HG03196 (cell line): Measurements from ENCODE around the gene TEF.

Experiments
- ATAC-seq: cut with Tn5 transposase; IDR thresholded peaks from one replicate; pipeline ENCODE4 v1.9.1; 2021; ENCODE audit not compliant: unreplicated experiment

TEF gene

GRCh38 chr22:41353862-41354575, 27.7 kb upstream of the TEF start:
- no peak for ATAC-seq

DNA sequence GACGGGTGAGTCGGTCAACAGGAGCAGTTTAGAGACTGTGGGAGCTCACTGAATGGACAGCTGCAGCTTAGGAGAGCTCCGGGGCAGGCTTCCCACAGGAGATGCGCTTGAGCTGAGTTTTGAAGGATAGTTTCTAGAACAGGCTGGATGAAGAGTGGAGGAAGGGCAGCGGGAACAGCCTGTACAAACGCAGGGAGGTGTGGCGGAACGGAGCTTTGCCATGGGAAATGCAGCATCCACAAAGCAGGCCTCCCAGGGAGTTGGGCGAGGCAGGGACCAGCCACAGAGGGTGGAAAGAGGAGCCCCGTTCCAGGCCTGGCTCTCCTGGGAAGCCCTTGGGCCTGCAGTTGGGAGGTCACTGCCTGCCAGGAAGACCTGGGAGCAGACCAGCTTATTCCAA, 26.8 kb upstream of the TEF start:
- no peak for ATAC-seq

- ATAC-seq, result no peak
Measured at GRCh38 chr22:41355895-41356294, 25.8 kb upstream of the TEF start.

- ATAC-seq, result no peak
Measured at GRCh38 chr22:41356430-41357028, 25.2 kb upstream of the TEF start.

GRCh38 chr22:41357191-41357590, 24.6 kb upstream of the TEF start:
- ATAC-seq, result no peak

- ATAC-seq, result no peak
Measured at GRCh38 chr22:41358927-41359326, 22.8 kb upstream of the TEF start.

DNA sequence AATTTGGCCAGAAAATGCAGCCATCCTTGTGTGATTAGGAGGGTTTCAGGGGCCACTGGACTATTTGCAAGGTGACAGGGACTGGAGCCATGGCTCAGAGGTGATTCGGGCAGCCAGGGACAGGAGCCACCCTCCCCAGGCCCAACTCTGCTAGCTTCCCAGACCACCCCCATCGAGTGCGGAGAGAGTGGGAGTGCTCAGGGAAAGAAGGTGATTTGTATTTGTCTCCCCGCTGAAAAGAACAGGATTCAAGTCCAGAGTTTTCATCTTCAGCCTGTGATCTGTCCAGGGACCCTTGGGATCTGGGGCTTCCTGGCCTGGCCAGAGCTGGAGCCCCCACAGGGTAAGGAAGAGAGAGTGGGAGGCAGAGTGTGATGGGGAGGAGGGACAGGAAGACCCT, 22.4 kb upstream of the TEF start:
- no peak for ATAC-seq

DNA sequence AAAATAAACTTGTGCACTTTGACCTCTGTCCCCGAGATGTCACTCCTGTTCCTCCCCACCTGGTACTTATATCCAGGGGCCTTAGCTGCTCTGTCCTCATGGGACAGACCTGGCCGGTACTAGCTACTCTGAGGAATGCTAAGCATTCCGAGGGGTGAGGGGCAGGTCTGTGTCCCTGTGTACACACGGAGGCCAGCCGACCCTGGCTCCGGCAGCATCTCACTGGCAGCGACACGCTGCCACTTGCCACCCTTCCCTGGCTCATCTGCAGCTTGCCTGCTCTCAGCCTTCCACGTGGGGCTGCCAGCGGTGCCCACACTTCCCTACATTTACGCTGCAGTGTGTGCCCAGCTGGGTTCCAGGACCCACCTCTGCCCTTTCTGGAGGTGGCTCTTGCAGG, 21.6 kb upstream of the TEF start:
- ATAC-seq, result no peak

GRCh38 chr22:41361716-41362310, 19.9 kb upstream of the TEF start:
- ATAC-seq, result no peak

- ATAC-seq, result no peak
Measured at GRCh38 chr22:41362615-41363014, 19.1 kb upstream of the TEF start.

DNA sequence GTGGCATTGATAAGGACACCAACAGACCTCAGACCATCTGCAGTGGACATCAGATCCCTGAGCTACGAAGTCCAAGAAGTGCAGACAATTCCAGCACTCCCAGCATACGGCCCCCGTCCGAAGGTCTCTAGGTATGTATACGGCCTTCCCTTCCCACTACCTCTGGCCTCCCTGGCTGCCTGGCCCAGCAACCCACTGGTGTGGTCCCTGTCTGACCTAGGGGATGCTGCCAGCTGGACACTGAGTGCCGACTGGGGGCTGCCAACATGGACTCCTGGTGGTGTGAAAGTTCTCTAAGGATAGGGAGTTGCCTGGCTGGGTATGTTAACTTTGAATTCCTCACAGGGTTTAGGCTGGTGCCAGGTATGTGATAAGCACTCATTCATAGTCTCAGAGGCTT, 17.5 kb upstream of the TEF start:
- no peak for ATAC-seq

DNA sequence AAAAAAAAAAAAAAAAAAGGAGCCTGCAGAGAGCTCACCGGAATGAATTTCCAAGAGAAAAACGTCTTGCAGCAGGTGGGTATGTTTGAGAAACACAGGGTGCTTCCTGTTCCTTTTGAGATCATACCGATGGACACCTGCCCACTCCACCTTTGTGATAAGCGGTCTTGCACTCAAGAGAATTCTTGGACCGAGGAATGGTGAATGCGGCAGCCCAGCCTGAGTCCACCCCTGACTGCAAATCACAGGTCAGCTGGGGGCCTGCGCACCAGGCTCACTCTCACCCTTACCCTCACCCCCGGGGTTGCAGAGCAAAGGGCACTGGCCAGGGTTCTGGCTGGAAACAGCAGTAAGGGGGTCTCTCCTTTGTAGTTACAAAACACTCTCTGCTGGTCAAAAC, 16.8 kb upstream of the TEF start:
- no peak for ATAC-seq

DNA sequence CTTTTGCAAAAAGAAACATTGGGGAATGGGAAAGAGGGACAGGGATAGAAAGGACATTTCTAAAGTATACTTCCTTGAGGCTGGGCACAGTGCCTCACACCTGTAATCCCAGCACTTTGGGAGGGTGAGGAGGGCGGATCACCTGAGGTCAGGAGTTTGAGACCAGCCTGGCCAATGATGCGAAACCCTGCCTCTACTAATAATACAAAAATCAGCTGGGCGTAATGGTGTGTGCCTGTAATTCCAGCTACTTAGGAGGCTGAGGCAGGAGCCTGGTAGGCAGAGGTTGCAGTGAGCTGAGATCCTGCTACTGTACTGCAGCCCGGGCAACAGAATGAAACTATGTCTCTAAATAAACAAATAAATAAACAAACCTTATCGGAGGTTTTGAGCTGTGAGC, 16.3 kb upstream of the TEF start:
- ATAC-seq, result no peak

GRCh38 chr22:41366323-41367029, 15.3 kb upstream of the TEF start:
- no peak for ATAC-seq

GRCh38 chr22:41367039-41367679, 14.6 kb upstream of the TEF start:
- no peak for ATAC-seq

- no peak for ATAC-seq
Measured at GRCh38 chr22:41367680-41368542, 13.8 kb upstream of the TEF start.

GRCh38 chr22:41368543-41369423, 13.0 kb upstream of the TEF start:
- ATAC-seq, result no peak

DNA sequence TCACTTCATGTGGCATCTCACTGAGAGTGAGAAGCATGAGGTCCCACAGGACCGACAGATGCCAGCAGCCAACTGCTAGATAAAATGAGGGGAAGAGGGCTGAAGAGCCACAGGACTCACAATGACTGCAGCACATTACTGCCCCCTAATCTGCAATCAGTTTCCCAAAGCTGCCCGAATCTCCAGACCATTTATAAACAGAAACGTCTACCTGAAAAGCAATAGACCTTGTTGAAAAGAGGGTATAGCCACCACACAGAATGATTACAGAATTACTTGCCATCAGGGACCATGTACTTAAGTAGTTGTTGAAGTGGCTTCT, 12.4 kb upstream of the TEF start:
- ATAC-seq, result no peak

DNA sequence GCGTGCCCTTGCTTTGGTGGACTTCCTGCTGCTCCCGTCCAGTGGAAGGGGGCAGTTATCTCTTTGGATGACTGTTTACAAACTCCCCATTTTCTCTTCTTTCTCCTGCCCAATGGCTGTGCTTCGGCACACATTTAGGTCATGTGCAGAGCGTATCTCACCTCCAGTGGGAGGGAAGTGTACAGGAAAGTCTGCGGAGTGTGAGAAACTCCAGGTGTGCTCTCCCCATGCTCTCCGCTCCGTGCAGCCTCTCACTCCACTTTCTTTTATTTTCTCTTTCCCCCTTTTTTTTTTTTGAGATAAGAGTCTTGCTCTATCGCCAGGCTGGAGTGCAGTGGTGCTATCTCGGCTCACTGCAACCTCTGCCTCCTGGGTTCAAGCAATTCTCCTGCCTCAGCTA, 11.9 kb upstream of the TEF start:
- ATAC-seq, result no peak

GRCh38 chr22:41377846-41378245, 3.9 kb upstream of the TEF start:
- no peak for ATAC-seq
